ENCODE measurements around the gene XPO4. TPM values are rescaled to one million over a fixed set of nuclear protein-coding genes. Genes with fewer than 3 reads are reported as not detected.

XPO4 gene
- total and polyA plus RNA-seq, 10 of the 15 experiments (the other 5 are each of a cell fraction or from before 2014, with no cell fraction given) = 3.6 to 24.9 (median 18.4) TPM

GRCh38 chr13:20828539-20829364 is 73.8 kb downstream of the XPO4 start (continued):
- no peak for TF ChIP-seq BCL3 (IDR thresholded peaks at IDR 0.05; ENCODE audit: borderline replicate concordance, insufficient read depth, low read depth, low read length, poor library complexity, severe bottlenecking)
- TF ChIP-seq NR2C2 (IDR thresholded peaks at IDR 0.05; ENCODE audit: borderline replicate concordance, control insufficient read depth, insufficient read length, low read depth) = no peak
- no peak for TF ChIP-seq TCF12 (IDR thresholded peaks at IDR 0.05; ENCODE audit: low read depth, low read length)
- TF ChIP-seq PKNOX1 (IDR thresholded peaks at IDR 0.05) = no peak
- no peak for TF ChIP-seq CHD2 (IDR thresholded peaks at IDR 0.05; ENCODE audit: borderline replicate concordance, low read depth, low read length)
- TF ChIP-seq BCLAF1 (IDR thresholded peaks at IDR 0.05) = no peak

All from GM12878 (cell line).